A204.1 (cell line): ENCODE data around the gene CHML.

Experiments
- FAIRE-seq: peaks from 2 replicates; lab custom pipeline; 2012; peaks lifted over from hg19 to GRCh38; lab: Jason Lieb, UNC

The CHML gene

GRCh38 chr1:241590719-241591118 is 49.5 kb downstream of the CHML start:
- no peak for FAIRE-seq
